Measurements from ENCODE around the gene STARD9.

Gene STARD9

DNA sequence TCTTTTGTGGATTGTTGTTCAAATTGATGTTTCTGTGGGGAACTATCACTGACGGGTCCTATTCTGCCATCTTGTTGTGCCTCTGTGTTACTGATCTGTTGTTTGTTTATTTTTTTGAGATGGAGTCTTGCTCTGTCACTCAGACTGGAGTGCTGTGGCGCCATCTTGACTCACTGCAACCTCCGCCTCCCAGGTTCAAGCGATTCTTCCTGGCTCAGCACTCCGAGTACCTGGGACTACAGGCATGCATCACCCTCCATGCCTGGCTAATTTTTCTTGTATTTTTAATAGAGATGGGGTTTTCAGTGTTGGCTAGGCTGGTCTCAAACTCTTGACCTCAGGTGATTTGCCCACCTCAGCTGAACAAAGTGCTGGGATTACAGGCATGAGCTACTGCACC, 129.9 kb downstream of the STARD9 start:
- H3K4me3 ChIP-seq (ENCODE audit: low read depth, low read length): no peak overlapping the region
- DNase-seq (ENCODE audit: low read depth): no peak
- TF ChIP-seq, protein P1, sequence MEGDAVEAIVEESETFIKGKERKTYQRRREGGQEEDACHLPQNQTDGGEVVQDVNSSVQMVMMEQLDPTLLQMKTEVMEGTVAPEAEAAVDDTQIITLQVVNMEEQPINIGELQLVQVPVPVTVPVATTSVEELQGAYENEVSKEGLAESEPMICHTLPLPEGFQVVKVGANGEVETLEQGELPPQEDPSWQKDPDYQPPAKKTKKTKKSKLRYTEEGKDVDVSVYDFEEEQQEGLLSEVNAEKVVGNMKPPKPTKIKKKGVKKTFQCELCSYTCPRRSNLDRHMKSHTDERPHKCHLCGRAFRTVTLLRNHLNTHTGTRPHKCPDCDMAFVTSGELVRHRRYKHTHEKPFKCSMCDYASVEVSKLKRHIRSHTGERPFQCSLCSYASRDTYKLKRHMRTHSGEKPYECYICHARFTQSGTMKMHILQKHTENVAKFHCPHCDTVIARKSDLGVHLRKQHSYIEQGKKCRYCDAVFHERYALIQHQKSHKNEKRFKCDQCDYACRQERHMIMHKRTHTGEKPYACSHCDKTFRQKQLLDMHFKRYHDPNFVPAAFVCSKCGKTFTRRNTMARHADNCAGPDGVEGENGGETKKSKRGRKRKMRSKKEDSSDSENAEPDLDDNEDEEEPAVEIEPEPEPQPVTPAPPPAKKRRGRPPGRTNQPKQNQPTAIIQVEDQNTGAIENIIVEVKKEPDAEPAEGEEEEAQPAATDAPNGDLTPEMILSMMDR (IDR thresholded peaks at IDR 0.05; ENCODE audit: insufficient read depth, low read depth, low read length, missing control alignments): no peak

- DNase-seq (ENCODE audit: low read depth): no peak
- TF ChIP-seq, protein P1 (IDR thresholded peaks at IDR 0.05; ENCODE audit: insufficient read depth, low read depth, low read length, missing control alignments): no peak
These were observed 131.7 kb downstream of the STARD9 start for GRCh38 chr15:42707068-42707467.

DNA sequence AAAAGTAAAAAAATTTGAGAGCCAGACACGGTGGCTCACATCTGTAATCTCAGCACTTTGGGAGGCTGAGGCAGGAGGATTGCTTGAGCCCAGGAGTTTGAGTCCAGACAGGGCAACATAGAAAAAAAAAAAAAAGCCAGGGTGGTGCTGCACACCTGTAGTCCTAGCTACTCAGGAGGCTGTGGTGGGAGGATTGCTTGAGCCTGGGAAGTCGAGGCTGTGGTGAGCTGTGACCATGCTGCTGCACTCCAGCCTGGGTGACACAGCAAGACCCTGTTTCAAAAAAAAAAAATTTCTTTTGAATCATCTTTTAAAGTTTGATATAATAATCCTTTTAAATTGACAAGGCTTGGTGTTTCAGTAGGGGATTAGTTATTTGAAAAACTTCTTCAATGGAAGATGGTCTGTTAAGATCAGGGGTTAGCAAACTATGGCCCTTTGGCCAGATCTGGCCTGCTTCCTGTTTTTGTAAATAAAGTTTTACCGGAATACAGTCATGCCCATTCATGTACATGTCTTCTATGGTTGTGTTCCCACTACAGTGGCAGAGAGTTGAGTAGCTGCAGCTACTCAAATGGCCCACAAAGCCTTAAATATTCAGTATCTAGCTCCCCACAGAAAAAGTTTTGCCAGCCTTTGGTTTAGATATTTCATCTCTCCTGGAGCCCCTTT, 132.6 kb downstream of the STARD9 start:
- no peak overlapping the region for H3K4me3 ChIP-seq (ENCODE audit: low read depth, low read length)
- no peak for DNase-seq (ENCODE audit: low read depth)
- TF ChIP-seq, protein P1 (IDR thresholded peaks at IDR 0.05; ENCODE audit: insufficient read depth, low read depth, low read length, missing control alignments): no peak

More at GRCh38 chr15:42707068-42707467, 131.7 kb downstream of the STARD9 start:
- H3K4me3 ChIP-seq (ENCODE audit: low read depth, low read length): no peak overlapping the region

DNA sequence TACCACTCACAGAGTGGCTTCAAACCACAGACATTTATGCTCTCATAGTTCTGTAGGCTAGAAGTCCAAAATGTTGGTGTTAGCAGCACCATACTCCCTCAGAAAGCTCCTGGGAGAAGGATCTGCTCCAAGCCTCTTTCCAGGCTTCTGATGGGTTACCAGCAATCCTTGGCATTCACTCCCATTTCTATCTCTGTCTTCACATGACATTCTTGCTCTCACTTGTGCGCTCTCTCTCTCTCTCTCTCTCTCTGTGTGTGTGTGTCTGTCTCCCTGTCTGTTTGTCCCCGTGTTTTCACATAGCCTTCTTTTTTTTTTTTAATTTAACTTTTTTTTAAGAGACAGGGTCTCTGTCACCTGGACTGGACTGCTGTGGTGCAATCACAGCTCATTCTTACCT, 135.3 kb downstream of the STARD9 start:
- H3K4me3 ChIP-seq (ENCODE audit: low read depth, low read length): no peak overlapping the region
- DNase-seq (ENCODE audit: low read depth): no peak
- TF ChIP-seq, protein P1 (IDR thresholded peaks at IDR 0.05; ENCODE audit: insufficient read depth, low read depth, low read length, missing control alignments): no peak

DNA sequence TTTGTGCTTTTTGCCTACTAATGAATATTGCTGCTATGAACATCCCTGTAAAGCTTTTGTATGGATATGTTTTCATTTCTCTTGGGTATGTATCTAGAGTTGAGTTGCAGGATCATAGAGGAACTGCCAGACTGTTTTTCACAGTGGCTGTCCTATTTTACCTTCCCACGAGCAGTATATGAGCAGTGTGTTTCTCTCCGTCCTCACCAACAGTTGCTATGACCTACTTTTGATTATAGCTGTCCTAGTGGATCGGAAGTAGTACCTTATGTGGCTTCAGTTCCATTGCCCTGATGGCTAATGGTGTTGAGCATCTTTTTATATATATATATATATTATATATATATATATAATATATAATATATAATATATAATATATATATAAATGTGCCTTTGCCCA, 136.3 kb downstream of the STARD9 start:
- TF ChIP-seq, protein P1 (IDR thresholded peaks at IDR 0.05; ENCODE audit: insufficient read depth, low read depth, low read length, missing control alignments): no peak
- H3K4me3 ChIP-seq (ENCODE audit: low read depth, low read length): no peak overlapping the region
- DNase-seq (ENCODE audit: low read depth): no peak

- no peak for DNase-seq (ENCODE audit: low read depth)
- TF ChIP-seq, protein P1 (IDR thresholded peaks at IDR 0.05; ENCODE audit: insufficient read depth, low read depth, low read length, missing control alignments): no peak
- H3K4me3 ChIP-seq (ENCODE audit: low read depth, low read length): no peak overlapping the region
These were observed 137.2 kb downstream of the STARD9 start for GRCh38 chr15:42712584-42712983.

DNA sequence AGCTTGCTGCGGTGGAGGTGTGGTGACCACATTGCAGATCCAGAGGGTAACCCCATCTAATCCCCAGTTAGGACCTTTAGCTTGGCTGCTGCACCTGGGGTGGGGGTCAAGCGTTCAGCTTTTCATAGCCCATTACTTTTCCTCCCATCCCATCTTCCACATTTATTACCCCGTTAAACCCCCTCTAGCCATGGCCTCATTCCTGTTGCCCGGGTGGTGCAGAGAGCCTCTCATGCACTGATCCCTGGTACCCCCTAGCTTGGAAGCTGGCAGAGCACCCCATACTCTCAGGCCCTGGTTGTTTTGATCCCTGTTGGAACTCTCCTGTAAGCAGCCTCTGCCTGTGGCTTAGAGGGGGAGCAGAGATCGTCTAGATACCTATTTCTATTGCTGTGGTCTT, 140.7 kb downstream of the STARD9 start:
- H3K4me3 ChIP-seq (ENCODE audit: low read depth, low read length): no peak overlapping the region
- no peak for DNase-seq (ENCODE audit: low read depth)
- TF ChIP-seq, protein P1 (IDR thresholded peaks at IDR 0.05; ENCODE audit: insufficient read depth, low read depth, low read length, missing control alignments): no peak
